NCI-H146 treated with DMSO at 0.1 percent for 48 hours (cell line): ENCODE data around the gene IGFBP2.
"Not testable (repeated sequence)": the region's sequence is repeated elsewhere in the genome, so short reads cannot be mapped to it uniquely, and the experiment has no call there.

Source experiments
- DNase-seq: peaks from one replicate; lab custom pipeline; 2025; ENCODE audit not compliant: unreplicated experiment; lab: John Stamatoyannopoulos, UW

IGFBP2 gene

DNA sequence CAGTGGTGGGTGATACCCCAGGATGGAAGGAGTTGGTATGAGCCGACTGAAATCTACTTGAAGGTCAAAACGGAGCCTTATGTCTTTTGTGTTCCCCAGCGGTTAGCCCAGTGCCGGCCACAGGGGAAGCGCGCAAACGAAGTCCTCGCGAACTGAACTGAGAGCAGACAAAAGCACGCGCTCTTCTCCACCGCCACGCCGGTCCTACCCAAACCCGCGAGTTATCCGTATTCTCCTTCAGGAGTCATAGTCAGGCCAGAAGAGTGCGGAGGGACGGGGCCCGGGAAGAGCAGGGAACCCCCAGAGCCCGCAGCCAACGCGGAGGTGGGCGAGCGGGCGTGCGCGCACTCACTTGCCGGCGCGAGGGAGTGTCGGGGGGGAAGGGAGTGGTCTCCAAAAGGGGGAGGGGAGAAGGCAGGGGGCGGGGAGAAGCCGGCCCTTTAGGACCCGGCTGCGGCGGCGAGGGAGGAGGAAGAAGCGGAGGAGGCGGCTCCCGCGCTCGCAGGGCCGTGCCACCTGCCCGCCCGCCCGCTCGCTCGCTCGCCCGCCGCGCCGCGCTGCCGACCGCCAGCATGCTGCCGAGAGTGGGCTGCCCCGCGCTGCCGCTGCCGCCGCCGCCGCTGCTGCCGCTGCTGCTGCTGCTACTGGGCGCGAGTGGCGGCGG, at the start of gene IGFBP2:
Gene IGFBP2 (plus strand): TSS at position 469 of the 664 bp plus-strand sequence. CDS start 104 bp downstream, at position 573.
- DNase-seq, result peak; percentile 37

GRCh38 chr2:216583606-216584005, 49.6 kb upstream of the IGFBP2 start:
- no peak for DNase-seq

DNA sequence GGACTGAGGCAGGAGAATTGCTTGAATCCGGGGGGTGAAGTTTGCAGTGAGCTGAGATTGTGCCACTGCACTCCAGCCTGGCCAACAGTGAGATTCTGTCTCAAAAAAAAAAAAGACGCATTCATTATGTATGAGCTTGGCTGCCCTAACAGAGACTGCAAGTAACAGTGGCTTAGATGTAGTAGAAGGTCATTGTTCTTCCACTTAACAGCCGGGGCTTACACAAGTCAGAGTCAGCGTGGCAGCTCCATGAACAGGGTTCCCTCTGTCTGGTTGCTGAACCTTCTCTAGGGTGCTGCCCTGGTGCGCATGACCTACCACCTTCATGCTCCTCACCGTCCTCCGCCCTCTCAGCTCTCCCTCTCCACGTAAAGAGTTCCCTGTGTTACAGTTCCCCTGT, 49.1 kb upstream of the IGFBP2 start:
- DNase-seq, result no peak

- no peak for DNase-seq
Measured at GRCh38 chr2:216585441-216585840, 47.8 kb upstream of the IGFBP2 start.

GRCh38 chr2:216588861-216589710, 44.1 kb upstream of the IGFBP2 start:
- no peak for DNase-seq

DNA sequence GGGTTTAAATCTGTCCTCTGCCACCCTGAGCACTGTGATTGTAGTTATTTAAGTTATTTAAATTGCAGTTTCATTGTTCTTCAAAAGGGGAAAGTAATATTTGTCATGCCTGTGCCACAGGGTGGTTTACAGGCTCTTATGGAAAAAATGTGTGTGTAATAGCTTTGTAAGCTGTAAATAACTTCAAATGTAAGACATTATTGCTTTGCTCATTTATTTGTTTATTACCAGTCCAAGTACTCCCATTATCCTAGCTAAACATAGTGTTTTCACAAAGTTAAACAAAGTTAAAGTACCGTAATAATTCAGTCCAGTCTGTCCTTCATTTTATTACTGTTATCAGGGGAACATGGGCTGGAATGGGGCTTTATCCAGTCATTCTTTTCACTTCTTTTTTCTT, 43.4 kb upstream of the IGFBP2 start:
- DNase-seq, result no peak

- DNase-seq, result no peak
Measured at GRCh38 chr2:216590780-216591179, 42.4 kb upstream of the IGFBP2 start.

- DNase-seq, result no peak
Measured at GRCh38 chr2:216591480-216591879, 41.7 kb upstream of the IGFBP2 start.

GRCh38 chr2:216594081-216594480, 39.1 kb upstream of the IGFBP2 start:
- no peak for DNase-seq

GRCh38 chr2:216596236-216596979, 36.8 kb upstream of the IGFBP2 start:
- peak; percentile 54 for DNase-seq

DNA sequence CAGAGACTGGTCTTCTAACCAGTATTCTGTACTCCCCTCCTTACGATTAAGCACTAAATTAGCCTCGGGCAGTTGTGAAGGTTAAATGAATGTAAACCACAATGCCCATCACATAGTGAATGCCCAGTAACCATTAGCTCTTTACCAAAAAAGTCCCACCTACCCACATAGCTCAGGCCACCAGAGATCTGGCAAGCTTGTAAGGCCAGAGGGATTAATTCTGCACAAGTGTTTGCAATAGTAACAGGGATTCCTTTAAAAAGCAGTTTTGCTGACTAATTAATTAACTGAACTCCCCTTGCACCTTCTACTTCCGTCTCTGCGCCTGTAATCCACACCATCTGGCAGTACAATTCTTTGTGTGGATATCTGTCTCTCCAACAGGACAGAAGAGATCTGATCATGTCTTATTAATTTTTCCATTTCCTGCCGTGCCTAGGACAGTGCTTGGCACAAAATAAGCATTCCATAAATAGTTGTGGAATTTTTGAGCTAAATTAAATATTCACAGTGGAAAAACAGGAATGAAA, 36.2 kb upstream of the IGFBP2 start:
- peak; percentile 11 for DNase-seq

- not testable (repeated sequence) for DNase-seq
Measured at GRCh38 chr2:216597825-216598224, 35.4 kb upstream of the IGFBP2 start.

- no peak for DNase-seq
Measured at GRCh38 chr2:216601632-216602409, 31.4 kb upstream of the IGFBP2 start.

GRCh38 chr2:216603010-216603883, 30.0 kb upstream of the IGFBP2 start:
- no peak for DNase-seq

DNA sequence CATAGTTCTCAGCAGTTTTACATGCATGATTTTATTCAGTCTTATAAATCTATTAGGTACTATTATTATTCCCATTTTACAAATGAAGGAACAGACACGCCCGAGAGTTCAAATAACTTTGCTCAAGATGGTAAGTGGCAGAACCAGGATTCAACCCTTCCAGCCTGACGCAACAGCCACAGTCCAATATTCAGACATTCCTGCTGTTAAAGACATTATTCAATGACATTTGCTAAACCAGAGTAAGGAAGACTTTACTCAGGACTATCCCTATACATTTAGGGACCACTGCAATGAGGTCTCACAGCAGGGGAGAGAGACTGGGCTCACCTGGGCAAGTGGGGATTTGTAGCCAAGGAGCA, 29.4 kb upstream of the IGFBP2 start:
- no peak for DNase-seq

GRCh38 chr2:216604458-216604857, 28.8 kb upstream of the IGFBP2 start:
- no peak for DNase-seq

DNA sequence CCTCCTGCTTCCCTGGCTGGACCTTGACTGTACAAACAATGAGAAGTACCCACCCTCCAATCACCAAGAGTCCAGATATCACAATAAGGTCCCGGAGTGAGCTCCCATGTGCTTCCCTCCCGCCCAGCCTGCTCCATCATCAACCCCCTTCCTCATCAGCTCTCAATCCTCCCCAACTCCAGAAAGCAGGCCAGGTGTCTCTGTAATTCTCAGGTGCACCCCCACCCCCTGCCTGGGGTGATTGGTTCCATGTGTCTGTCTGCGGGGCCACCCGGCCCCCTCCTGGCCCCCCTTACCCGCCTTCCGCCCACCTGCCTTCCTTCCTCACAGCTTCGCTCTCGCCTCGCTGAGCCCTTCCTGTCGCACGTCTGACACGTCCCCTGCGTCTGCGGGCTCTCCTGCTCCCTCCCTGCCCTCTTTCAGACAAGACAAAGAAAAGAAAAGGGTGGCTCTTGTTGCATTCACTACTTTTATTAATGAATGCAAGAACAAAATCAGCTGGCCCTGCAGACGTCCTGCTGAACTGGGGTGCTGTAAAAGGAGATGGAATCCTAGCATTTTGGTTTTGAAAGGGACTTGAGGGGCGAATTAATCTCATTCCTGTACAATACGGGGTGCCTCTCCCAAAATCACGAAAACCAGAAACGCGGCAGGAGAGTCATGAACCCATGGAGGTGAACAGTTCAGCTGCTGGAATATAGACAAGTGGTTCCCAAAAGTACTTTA, 26.5 kb upstream of the IGFBP2 start:
- DNase-seq, result peak; percentile 76

DNA sequence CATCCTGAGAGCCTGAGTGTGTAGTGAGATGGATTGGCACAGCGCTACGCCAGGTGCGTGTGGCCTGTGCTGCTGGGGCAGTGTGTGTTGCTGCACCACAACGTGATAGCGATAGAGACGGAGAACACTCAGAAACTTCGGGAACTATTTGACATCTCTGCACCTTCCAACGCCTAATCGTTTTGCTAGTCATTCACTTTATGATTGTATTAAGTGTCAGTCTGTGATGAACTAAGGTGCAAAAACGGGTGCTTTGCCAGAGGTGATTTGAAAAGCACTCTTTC, 26.0 kb upstream of the IGFBP2 start:
- no peak for DNase-seq

- DNase-seq, result no peak
Measured at GRCh38 chr2:216608525-216608924, 24.7 kb upstream of the IGFBP2 start.
